Right cardiac atrium (tissue), 5 donors: Measurements from ENCODE around the gene TIGAR. TPM values are rescaled to one million over a fixed set of nuclear protein-coding genes. Genes with fewer than 3 reads are reported as not detected.

Source experiments
- ATAC-seq, 2 donors: fragments of 200-7000 bp; cut with Tn5 transposase; one replicate each; pipeline versions ENCODE4 v1.8.0 to v1.9.1; 2020; ENCODE audit warnings: moderate library complexity in 2 of 2, mild to moderate bottlenecking in 1 of 2
- DNase-seq, 3 donors: peaks; one replicate each; pipeline ENCODE4 v3.0.0-alpha.2; 2020
- H3K27ac ChIP-seq: one replicate; pipeline ENCODE4 v1.5.1; 2013; ENCODE audit warnings: mild to moderate bottlenecking, low read length, control low read depth, moderate library complexity
- H3K27me3 ChIP-seq: one replicate; pipeline ENCODE4 v1.6.1; 2013; ENCODE audit not compliant: control insufficient read depth, insufficient read depth
- H3K4me1 ChIP-seq: one replicate; pipeline ENCODE4 v1.6.1; 2013; ENCODE audit warnings: low read length; ENCODE audit not compliant: control insufficient read depth, insufficient read depth
- H3K4me3 ChIP-seq: one replicate; pipeline ENCODE4 v1.5.1; 2013; ENCODE audit warnings: low read length, control low read depth
- H3K9me3 ChIP-seq: one replicate; pipeline ENCODE4 v1.6.1; 2013; ENCODE audit warnings: low read length; ENCODE audit not compliant: control insufficient read depth
- WGBS: extraction: QIAGEN DNeasy Blood & Tissue Kit; methylation state at CpG from one replicate; pipeline ENCODE4 v1.1.7; 2013; 5-methylcytosine and 5-hydroxymethylcytosine counted together
- intact Hi-C, 4 donors: fragments of 100-400 bp; cut with DNase I; formaldehyde crosslinking; loops; one replicate each; pipeline versions ENCODE4 v1.11.0 to v1.14.0; 2022 to 2023
- polyA plus RNA-seq: library from polyadenylated mRNA; stranded (reverse); fragments of 200-250 nt; gene quantifications from one replicate; pipeline ENCODE4 v1.2.3, GENCODE V29; 2013
- total RNA-seq, 4 donors: library from RNA; stranded (reverse); fragmentation: NEBNext Ultra II Directional; extraction: Animal tissue kit (Norgen Biotek cat#: 25700); gene quantifications; one replicate each; pipeline ENCODE4 v1.2.1, GENCODE V29; 2021
- donor health status: healthy with polysubstance abuse.
- donor health status: DM: no; HTN: yes; CAD: no.
- donor health status: DM: no; HTN: no; CAD: no.
- donor health status: DM: no; HTN: yes; CAD: no; lungs with severe emphysema.
- donor health status: DM: yes; HTN: yes; CAD: no.

The TIGAR gene
- total and polyA plus RNA-seq, 5 donors = 4.9 to 14.5 (median 9.1) TPM

DNA sequence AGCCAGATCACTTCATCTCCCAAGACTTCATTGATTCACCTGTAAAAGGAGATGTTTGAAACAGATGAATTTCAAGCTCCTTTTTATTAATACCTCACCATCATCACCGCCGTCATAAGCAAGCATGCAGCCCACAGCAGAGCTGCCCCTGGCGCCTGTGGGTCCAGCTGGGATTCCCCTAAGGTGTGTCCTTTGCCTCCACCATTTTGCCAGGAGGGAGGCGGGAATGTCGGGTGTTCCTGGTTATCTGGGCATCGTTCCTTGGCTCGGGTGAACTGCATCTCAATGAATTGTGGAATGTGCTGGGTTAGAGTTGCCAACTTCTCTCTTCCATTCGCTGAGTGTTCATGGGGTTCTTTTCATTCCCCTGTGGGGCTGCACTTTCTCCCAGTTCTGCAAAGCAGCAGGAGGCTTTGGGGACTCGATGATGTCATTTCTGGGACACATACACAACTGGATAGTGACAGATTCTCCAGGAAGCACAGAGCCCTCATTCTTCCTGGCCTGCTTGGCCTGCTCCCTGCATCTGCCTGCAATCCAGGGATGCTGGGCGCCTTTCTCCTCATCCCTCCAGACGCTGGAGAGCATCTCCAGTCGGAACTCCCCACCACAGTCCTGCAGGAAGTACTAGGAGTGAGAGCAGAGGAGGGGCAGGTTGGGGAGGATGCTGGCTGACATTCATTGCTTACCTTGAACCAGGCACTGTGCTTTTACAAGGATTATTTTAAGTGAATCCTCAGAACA, 37.3 kb upstream of the TIGAR start:
- Histone ChIP-seq H3K9me3 (no peaks in the 10 kb centered on the region), H3K27me3 (no peaks in the 10 kb centered on the region), H3K4me1 (peaks cover 14% of the 10 kb centered on the region), H3K4me3 (no peak overlapping the region), H3K27ac (no peak overlapping the region)
- DNase-seq (no peak), ATAC-seq (no peak)
- intact Hi-C loops = loop anchor here in 1 of 4 donors (10.0 kb wide), 1 partner anchor 389 kb away; no protein-coding TSS in a partner anchor
- WGBS = 50% methylated on average over 12 of the region's 12 CpGs

DNA sequence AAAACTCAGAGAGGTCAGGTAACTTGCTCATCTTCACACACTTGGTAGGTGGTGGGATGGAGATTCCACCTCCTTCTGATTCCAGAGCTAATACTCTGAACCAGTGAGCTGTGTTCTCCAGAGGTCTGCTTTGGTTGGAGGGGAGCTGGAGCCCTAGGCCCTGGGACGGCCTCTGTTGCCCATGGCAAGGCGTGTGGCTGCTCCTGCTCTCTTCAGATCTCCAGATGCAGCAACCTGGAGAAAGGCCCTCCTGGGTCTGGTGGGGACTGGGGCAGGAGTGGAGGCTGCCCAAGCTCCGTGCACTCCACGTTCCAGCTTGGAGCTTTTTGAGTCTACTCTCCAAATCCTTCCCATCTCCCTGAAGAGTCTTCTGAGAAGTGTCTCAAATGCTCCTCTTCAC, 36.7 kb upstream of the TIGAR start:
- ATAC-seq (no peak), DNase-seq (no peak)
- Histone ChIP-seq H3K9me3 (no peaks in the 10 kb centered on the region), H3K27ac (no peak overlapping the region), H3K4me1 (peaks cover 16% of the 10 kb centered on the region), H3K27me3 (no peaks in the 10 kb centered on the region), H3K4me3 (no peak overlapping the region)
- 80% methylated on average over 4 of the region's 4 CpGs for WGBS
- intact Hi-C loops = loop anchor here in 1 of 4 donors (10.0 kb wide), 1 partner anchor 390 kb away; no protein-coding TSS in a partner anchor

- intact Hi-C loops = loop anchor here in 1 of 4 donors (10.0 kb wide), 1 partner anchor 390 kb away; no protein-coding TSS in a partner anchor
- Histone ChIP-seq H3K4me3 (no peak overlapping the region), H3K27ac (no peak overlapping the region), H3K4me1 (peaks cover 18% of the 10 kb centered on the region), H3K27me3 (no peaks in the 10 kb centered on the region), H3K9me3 (no peaks in the 10 kb centered on the region)
- WGBS = 86% methylated on average over 8 of the region's 8 CpGs
- DNase-seq (no peak), ATAC-seq (no peak)
These were observed 35.9 kb upstream of the TIGAR start for GRCh38 chr12:4285070-4285469.

- no peak overlapping the region for H3K27ac ChIP-seq
- 74% methylated on average over 12 of the region's 12 CpGs for WGBS
- peaks cover 9% of the 10 kb centered on the region for H3K4me1 ChIP-seq
- intact Hi-C loops = loop anchor here in 1 of 4 donors (10.0 kb wide), 1 partner anchor 391 kb away; no protein-coding TSS in a partner anchor
- H3K27me3 ChIP-seq = no peaks in the 10 kb centered on the region
- DNase-seq = no peak
- no peak overlapping the region for H3K4me3 ChIP-seq
- ATAC-seq = no peak
- H3K9me3 ChIP-seq = no peaks in the 10 kb centered on the region
These were observed 34.8 kb upstream of the TIGAR start for GRCh38 chr12:4286228-4286627.

GRCh38 chr12:4286771-4287317, 34.2 kb upstream of the TIGAR start:
- H3K9me3 ChIP-seq = no peaks in the 10 kb centered on the region
- intact Hi-C loops = loop anchor here in 1 of 4 donors (10.0 kb wide), 1 partner anchor 392 kb away; no protein-coding TSS in a partner anchor
- DNase-seq (no peak), ATAC-seq (no peak)
- WGBS = 56% methylated on average over 14 of the region's 14 CpGs
- H3K4me1 ChIP-seq = peaks cover 9% of the 10 kb centered on the region
- H3K27ac ChIP-seq = no peak overlapping the region
- no peaks in the 10 kb centered on the region for H3K27me3 ChIP-seq
- no peak overlapping the region for H3K4me3 ChIP-seq

DNA sequence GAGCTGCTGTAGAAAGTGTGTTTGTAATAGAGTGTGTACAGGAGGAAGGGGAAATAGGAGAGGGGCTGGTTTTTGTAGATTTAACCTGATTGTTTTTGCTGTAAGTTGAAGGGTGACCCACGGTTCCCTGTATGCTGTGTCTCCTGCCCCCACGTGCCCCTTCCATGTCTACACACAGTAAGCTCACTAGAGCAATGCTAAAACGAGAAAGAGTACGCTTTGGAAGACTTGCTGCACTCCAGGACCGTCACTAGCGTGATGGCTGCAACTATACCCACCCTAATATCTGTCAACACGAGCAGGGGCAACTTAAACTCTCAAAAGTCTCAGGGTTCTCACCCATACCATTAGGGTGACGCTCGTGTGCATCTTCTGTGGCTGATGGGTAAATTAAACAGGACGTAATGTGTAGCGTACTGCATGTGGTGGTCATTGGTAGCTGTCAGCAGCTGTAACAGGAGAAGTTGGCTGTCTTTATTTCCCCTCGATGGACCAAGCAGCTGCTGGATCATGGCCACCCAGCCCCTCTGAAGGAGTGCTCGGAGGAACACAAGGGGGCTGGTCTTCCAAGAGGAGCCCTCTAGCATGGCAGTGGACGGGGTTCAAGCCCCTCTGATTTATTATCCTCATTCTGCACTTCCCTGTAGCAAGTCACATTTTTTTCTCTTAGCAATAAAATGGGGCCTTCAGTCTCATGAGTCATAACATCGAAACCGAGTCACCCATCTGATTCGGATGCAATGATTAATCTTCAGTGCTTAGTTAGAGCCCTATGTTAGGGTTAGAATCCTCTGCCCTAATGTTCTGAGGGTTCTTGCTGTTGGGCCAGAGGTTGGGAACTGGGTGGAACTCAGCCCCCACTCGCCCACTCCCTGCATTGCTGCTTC, 33.4 kb upstream of the TIGAR start:
- no peak overlapping the region for H3K4me3 ChIP-seq
- no peaks in the 10 kb centered on the region for H3K27me3 ChIP-seq
- ATAC-seq = no peak
- intact Hi-C loops = loop anchor here in 1 of 4 donors (10.0 kb wide), 1 partner anchor 393 kb away; no protein-coding TSS in a partner anchor
- H3K9me3 ChIP-seq = no peaks in the 10 kb centered on the region
- no peak for DNase-seq
- 52% methylated on average over 18 of the region's 18 CpGs for WGBS
- no peak overlapping the region for H3K27ac ChIP-seq
- peaks cover 11% of the 10 kb centered on the region for H3K4me1 ChIP-seq

- Histone ChIP-seq H3K27me3 (no peaks in the 10 kb centered on the region), H3K9me3 (no peaks in the 10 kb centered on the region), H3K4me1 (peaks cover 15% of the 10 kb centered on the region), H3K27ac (peak overlapping the region; percentile 20), H3K4me3 (no peak overlapping the region)
- DNase-seq = no peak
- intact Hi-C loops = loop anchor here in 1 of 4 donors (10.0 kb wide), 1 partner anchor 394 kb away; no protein-coding TSS in a partner anchor
- no peak for ATAC-seq
- WGBS = 58% methylated on average over 20 of the region's 20 CpGs
These were observed 32.5 kb upstream of the TIGAR start for GRCh38 chr12:4288296-4289131.

GRCh38 chr12:4289231-4289878, 31.7 kb upstream of the TIGAR start:
- intact Hi-C loops = loop anchor here in 1 of 4 donors (10.0 kb wide), 1 partner anchor 395 kb away; no protein-coding TSS in a partner anchor
- ATAC-seq (peak; percentile 28 to 39), DNase-seq (peak in 1 of 3 donors; percentile 57)
- no peaks in the 10 kb centered on the region for H3K27me3 ChIP-seq
- peaks cover 19% of the 10 kb centered on the region for H3K4me1 ChIP-seq
- H3K27ac ChIP-seq = peak overlapping the region; percentile 4
- H3K4me3 ChIP-seq = no peak overlapping the region
- H3K9me3 ChIP-seq = no peaks in the 10 kb centered on the region
- 43% methylated on average over 20 of the region's 20 CpGs for WGBS

DNA sequence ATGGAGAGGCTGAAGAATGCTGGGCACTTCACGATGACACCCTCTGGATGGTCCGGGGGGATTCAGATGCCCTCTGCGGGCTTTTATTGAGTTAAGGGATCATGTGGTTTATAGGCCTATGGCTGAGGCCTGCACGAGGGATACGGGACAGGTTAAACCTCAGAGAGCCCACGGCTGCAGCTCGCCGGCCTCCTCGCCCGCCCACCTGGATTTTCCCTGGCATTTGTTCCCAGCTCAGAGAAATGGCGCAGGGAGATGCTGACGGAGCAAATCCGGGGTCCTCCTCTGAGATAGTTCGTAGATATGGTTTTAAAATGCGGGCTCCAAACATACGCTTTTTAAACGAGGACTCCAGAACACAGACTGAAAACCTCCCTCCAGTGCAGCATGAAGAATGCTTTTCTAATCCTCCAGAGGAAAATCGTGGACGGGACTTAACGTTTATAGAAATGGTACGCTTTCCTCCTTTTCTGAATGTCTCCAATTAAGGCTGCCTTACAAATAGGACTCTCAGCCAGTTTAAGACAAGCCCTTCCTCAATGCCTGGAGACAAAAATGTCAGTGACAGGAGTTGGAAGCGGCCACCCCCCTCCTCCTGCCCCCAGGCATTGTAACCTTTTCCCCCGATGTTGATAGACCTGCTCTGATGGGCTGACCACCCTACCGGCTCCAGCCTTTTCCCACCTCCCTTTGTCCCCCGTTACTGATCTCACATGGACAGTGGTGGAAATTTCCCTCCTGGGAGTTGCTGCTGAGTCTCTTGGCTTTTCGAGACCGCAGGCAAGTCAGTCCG, 30.8 kb upstream of the TIGAR start:
- intact Hi-C loops = loop anchor here in 1 of 4 donors (10.0 kb wide), 1 partner anchor 395 kb away; no protein-coding TSS in a partner anchor
- DNase-seq (no peak), ATAC-seq (no peak)
- Histone ChIP-seq H3K27ac (no peak overlapping the region), H3K9me3 (no peaks in the 10 kb centered on the region), H3K4me3 (no peak overlapping the region), H3K27me3 (no peaks in the 10 kb centered on the region), H3K4me1 (peaks cover 19% of the 10 kb centered on the region)
- 77% methylated on average over 28 of the region's 28 CpGs for whole genome bisulfite sequencing
